ENCODE measurements around the gene IFIT1B. TPM values are rescaled to one million over a fixed set of nuclear protein-coding genes. Genes with fewer than 3 reads are reported as not detected.

The IFIT1B gene
- total and polyA plus RNA-seq, 10 of the 15 experiments (the other 5 are each of a cell fraction or from before 2014, with no cell fraction given): 0.04 TPM; not detected in 9

DNA sequence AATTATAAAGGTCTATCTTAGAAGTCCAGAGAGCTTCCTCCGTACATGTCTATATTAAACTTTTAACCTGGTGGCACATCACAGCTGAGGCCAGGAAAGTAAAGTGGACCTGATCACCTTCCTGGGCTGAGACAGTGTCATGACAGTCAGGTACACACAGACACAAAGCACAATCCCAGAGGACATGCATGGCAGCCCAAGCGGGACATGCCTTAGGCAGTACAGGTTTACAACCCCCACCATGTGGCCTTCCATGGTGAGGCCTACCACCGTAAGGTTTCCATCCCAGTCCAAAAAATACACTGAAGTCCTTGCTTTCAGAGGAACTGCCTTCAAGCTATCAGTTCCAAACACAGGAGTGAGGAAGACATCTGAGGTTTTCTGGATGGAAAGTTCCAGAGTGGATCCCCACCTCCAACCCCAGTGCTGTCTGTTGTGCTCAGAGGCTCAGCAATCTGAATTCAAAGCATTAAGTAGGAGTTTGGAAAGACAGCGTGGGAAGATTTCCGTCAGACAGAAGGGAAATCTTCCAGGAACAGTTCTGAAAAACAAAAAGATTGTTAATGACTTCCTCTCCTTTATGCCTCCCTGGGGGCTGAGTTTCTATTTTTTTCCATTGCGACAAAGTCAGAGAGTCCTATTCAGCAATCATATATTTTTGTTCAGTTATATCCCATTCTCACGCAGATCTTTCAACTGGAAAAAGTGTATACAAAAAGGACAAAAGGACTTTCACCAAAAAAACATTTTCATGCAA is 30.0 kb upstream of the IFIT1B start (continued):
- TF ChIP-seq SPI1 (IDR thresholded peaks at IDR 0.05; ENCODE audit: borderline replicate concordance, insufficient read depth, low read depth, low read length) (0 out of 2 replicates have a peak, but pooled peaks have one; percentile 39), NR2C1 (IDR thresholded peaks at IDR 0.05) (no peak), MEF2B (IDR thresholded peaks at IDR 0.05; ENCODE audit: partially characterized antibody, poor library complexity, severe bottlenecking) (peak; percentile 95), NFYB (IDR thresholded peaks at IDR 0.05; ENCODE audit: insufficient read depth, low read depth, low read length) (no peak), RELA (IDR thresholded peaks at IDR 0.05; ENCODE audit: borderline replicate concordance, partially characterized antibody) (no peak), IKZF1 (conservative IDR thresholded peaks at IDR 0.05) (peak; percentile 45; the same call in 1 of the 2 replicates), SP1 (IDR thresholded peaks at IDR 0.05; ENCODE audit: low read depth, low read length) (no peak), SIN3A (IDR thresholded peaks at IDR 0.05; ENCODE audit: low read depth, low read length) (no peak), IKZF2 (IDR thresholded peaks at IDR 0.05) (peak; percentile 57 to 61; a peak in 3 of 4 replicates), EED (IDR thresholded peaks at IDR 0.05; ENCODE audit: low read depth) (peak; percentile 34; the same call in 1 of the 2 replicates), FOXM1 (IDR thresholded peaks at IDR 0.05; ENCODE audit: low read depth, low read length) (0 out of 2 replicates have a peak, but pooled peaks have one; percentile 26), NR2F1 (conservative IDR thresholded peaks at IDR 0.05) (no peak)
- TF ChIP-seq, protein P1, sequence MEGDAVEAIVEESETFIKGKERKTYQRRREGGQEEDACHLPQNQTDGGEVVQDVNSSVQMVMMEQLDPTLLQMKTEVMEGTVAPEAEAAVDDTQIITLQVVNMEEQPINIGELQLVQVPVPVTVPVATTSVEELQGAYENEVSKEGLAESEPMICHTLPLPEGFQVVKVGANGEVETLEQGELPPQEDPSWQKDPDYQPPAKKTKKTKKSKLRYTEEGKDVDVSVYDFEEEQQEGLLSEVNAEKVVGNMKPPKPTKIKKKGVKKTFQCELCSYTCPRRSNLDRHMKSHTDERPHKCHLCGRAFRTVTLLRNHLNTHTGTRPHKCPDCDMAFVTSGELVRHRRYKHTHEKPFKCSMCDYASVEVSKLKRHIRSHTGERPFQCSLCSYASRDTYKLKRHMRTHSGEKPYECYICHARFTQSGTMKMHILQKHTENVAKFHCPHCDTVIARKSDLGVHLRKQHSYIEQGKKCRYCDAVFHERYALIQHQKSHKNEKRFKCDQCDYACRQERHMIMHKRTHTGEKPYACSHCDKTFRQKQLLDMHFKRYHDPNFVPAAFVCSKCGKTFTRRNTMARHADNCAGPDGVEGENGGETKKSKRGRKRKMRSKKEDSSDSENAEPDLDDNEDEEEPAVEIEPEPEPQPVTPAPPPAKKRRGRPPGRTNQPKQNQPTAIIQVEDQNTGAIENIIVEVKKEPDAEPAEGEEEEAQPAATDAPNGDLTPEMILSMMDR (IDR thresholded peaks at IDR 0.05 in 2 of 3, conservative IDR thresholded peaks at IDR 0.05 in 1 of 3; ENCODE audit: control insufficient read depth in 2 of 3, extremely low read depth in 1 of 3, insufficient read depth in 1 of 3, low read depth in 3 of 3, low read length in 3 of 3): no peak
- TF ChIP-seq, protein P2, sequence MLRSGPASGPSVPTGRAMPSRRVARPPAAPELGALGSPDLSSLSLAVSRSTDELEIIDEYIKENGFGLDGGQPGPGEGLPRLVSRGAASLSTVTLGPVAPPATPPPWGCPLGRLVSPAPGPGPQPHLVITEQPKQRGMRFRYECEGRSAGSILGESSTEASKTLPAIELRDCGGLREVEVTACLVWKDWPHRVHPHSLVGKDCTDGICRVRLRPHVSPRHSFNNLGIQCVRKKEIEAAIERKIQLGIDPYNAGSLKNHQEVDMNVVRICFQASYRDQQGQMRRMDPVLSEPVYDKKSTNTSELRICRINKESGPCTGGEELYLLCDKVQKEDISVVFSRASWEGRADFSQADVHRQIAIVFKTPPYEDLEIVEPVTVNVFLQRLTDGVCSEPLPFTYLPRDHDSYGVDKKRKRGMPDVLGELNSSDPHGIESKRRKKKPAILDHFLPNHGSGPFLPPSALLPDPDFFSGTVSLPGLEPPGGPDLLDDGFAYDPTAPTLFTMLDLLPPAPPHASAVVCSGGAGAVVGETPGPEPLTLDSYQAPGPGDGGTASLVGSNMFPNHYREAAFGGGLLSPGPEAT (IDR thresholded peaks at IDR 0.05; ENCODE audit: low read depth): 0 out of 2 replicates have a peak, but pooled peaks have one; percentile 13
- TF ChIP-seq, protein P3, sequence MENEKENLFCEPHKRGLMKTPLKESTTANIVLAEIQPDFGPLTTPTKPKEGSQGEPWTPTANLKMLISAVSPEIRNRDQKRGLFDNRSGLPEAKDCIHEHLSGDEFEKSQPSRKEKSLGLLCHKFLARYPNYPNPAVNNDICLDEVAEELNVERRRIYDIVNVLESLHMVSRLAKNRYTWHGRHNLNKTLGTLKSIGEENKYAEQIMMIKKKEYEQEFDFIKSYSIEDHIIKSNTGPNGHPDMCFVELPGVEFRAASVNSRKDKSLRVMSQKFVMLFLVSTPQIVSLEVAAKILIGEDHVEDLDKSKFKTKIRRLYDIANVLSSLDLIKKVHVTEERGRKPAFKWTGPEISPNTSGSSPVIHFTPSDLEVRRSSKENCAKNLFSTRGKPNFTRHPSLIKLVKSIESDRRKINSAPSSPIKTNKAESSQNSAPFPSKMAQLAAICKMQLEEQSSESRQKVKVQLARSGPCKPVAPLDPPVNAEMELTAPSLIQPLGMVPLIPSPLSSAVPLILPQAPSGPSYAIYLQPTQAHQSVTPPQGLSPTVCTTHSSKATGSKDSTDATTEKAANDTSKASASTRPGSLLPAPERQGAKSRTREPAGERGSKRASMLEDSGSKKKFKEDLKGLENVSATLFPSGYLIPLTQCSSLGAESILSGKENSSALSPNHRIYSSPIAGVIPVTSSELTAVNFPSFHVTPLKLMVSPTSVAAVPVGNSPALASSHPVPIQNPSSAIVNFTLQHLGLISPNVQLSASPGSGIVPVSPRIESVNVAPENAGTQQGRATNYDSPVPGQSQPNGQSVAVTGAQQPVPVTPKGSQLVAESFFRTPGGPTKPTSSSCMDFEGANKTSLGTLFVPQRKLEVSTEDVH (IDR thresholded peaks at IDR 0.05; ENCODE audit: low read depth, partially characterized antibody): no peak
- TF ChIP-seq, protein P4, sequence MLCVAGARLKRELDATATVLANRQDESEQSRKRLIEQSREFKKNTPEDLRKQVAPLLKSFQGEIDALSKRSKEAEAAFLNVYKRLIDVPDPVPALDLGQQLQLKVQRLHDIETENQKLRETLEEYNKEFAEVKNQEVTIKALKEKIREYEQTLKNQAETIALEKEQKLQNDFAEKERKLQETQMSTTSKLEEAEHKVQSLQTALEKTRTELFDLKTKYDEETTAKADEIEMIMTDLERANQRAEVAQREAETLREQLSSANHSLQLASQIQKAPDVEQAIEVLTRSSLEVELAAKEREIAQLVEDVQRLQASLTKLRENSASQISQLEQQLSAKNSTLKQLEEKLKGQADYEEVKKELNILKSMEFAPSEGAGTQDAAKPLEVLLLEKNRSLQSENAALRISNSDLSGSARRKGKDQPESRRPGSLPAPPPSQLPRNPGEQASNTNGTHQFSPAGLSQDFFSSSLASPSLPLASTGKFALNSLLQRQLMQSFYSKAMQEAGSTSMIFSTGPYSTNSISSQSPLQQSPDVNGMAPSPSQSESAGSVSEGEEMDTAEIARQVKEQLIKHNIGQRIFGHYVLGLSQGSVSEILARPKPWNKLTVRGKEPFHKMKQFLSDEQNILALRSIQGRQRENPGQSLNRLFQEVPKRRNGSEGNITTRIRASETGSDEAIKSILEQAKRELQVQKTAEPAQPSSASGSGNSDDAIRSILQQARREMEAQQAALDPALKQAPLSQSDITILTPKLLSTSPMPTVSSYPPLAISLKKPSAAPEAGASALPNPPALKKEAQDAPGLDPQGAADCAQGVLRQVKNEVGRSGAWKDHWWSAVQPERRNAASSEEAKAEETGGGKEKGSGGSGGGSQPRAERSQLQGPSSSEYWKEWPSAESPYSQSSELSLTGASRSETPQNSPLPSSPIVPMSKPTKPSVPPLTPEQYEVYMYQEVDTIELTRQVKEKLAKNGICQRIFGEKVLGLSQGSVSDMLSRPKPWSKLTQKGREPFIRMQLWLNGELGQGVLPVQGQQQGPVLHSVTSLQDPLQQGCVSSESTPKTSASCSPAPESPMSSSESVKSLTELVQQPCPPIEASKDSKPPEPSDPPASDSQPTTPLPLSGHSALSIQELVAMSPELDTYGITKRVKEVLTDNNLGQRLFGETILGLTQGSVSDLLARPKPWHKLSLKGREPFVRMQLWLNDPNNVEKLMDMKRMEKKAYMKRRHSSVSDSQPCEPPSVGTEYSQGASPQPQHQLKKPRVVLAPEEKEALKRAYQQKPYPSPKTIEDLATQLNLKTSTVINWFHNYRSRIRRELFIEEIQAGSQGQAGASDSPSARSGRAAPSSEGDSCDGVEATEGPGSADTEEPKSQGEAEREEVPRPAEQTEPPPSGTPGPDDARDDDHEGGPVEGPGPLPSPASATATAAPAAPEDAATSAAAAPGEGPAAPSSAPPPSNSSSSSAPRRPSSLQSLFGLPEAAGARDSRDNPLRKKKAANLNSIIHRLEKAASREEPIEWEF (IDR thresholded peaks at IDR 0.05; ENCODE audit: insufficient replicate concordance, low read depth, low read length): peak; percentile 73
